Kidney (tissue), 22 donors: Measurements from ENCODE around the gene ZNF345. TPM values are rescaled to one million over a fixed set of nuclear protein-coding genes. Genes with fewer than 3 reads are reported as not detected.
A peak's percentile ranks its signal among the peaks of the same experiment; 100 is the strongest.

Experiments
- DNase-seq, 5 donors: peaks; one replicate each; pipeline ENCODE4 v3.0.0-alpha.2; 2013 to 2020
- FAIRE-seq: peaks from 2 replicates; lab custom pipeline; 2012; peaks lifted over from hg19 to GRCh38; lab: Jason Lieb, UNC
- H3K27ac ChIP-seq, 2 donors: one replicate each; pipeline ENCODE4 v1.7.0; 2013; ENCODE audit warnings: low read depth in 2 of 2, low read length in 2 of 2, inconsistent platforms in 1 of 2
- H3K27me3 ChIP-seq: one replicate; pipeline ENCODE4 v1.7.1; 2013; ENCODE audit warnings: low read length, inconsistent platforms; ENCODE audit not compliant: control insufficient read depth, insufficient read depth
- H3K36me3 ChIP-seq, 3 donors: one replicate each; pipeline versions ENCODE4 v1.7.0 to v1.7.1; 2013; ENCODE audit warnings: low read length in 3 of 3, control low read depth in 1 of 3, inconsistent platforms in 1 of 3; ENCODE audit not compliant: insufficient read depth in 3 of 3, control insufficient read depth in 2 of 3
- H3K4me1 ChIP-seq, 3 donors: one replicate each; pipeline versions ENCODE4 v1.7.0 to v1.7.1; 2013; ENCODE audit warnings: low read length in 3 of 3, inconsistent platforms in 1 of 3, low read depth in 1 of 3; ENCODE audit not compliant: control insufficient read depth in 2 of 3, insufficient read depth in 2 of 3
- H3K4me3 ChIP-seq, 3 donors: one replicate each; pipeline versions ENCODE4 v1.7.0 to v1.8.1; 2013; ENCODE audit warnings: low read length in 3 of 3, control low read depth in 1 of 3, inconsistent platforms in 1 of 3
- H3K9ac ChIP-seq, 3 donors: one replicate each; pipeline versions ENCODE4 v1.7.0 to v1.7.1; 2013; ENCODE audit warnings: low read length in 3 of 3, control low read depth in 1 of 3, inconsistent platforms in 1 of 3
- H3K9me3 ChIP-seq, 3 donors: one replicate each; pipeline versions ENCODE4 v1.7.0 to v1.7.1; 2013; ENCODE audit warnings: low read length in 3 of 3, control low read depth in 1 of 3, inconsistent platforms in 1 of 3; ENCODE audit not compliant: control insufficient read depth in 2 of 3, insufficient read depth in 1 of 3
- intact Hi-C: fragments of 100-400 bp; cut with DNase I; formaldehyde crosslinking; loops from one replicate; pipeline ENCODE4 v1.11.1; 2022
- long read RNA-seq, 10 donors: library from polyadenylated mRNA in 1 of 10; unstranded in 1 of 10; transcript quantifications; one replicate each; pipeline ENCODE4 v2.0.0 and lab custom pipeline, GENCODE V29; 2021 to 2026
- polyA plus RNA-seq: library from polyadenylated mRNA; stranded (reverse); fragments of 350-450 nt; fragmentation: Illumina TruSeq; extraction: RNeasy Lipid Tissue Mini Kit (QIAGEN cat#74804); gene quantifications from one replicate; pipeline ENCODE4 v1.2.3, GENCODE V29; 2014; ENCODE audit warnings: low read depth, low replicate concordance; ENCODE audit not compliant: insufficient read depth
- total RNA-seq: library from RNA; stranded (reverse); fragmentation: NEBNext Ultra II Directional; extraction: Animal tissue kit (Norgen Biotek cat#: 25700); gene quantifications from one replicate; pipeline ENCODE4 v1.2.1, GENCODE V29; 2021
- TF ChIP-seq, protein P1 (sequence below): IDR thresholded peaks from 3 replicates; pipeline ENCODE4 v1.5.1; 2012; ENCODE audit warnings: mild to moderate bottlenecking, moderate library complexity, borderline replicate concordance; ENCODE audit not compliant: insufficient read depth; ENCODE audit errors: extremely low read depth
- donor health status: control.
- donor health status: control.
- donor health status: control.
- donor health status: control.
- donor health status: control.
- donor health status: DM: yes; HTN: yes; CAD: no.
- donor health status: Normal renal cell carcinoma (clear cell type).

Gene ZNF345
- total RNA-seq (8.5 TPM), polyA plus RNA-seq (2.0 TPM)
- long read RNA-seq, donor 1, partial matches to known transcripts: 0 of 3 reads
- long read RNA-seq, donor 1, other reads (novel, unspliced or antisense): 0 of 3 reads
- long read RNA-seq, donor 2, partial matches to known transcripts: 0 of 2 reads
- long read RNA-seq, donor 2, other reads (novel, unspliced or antisense): 0 of 2 reads
- long read RNA-seq, donor 3, partial matches to known transcripts: 0 of 4 reads
- long read RNA-seq, donor 3, other reads (novel, unspliced or antisense): 0 of 4 reads
- long read RNA-seq, donor 4, transcript ZNF345-202 (3 exons, 1,971 nt): major isoform, 5 of 7 reads
- long read RNA-seq, donor 4, partial matches to known transcripts: 0 of 7 reads
- long read RNA-seq, donor 4, other reads (novel, unspliced or antisense): 0 of 7 reads
- long read RNA-seq, donor 5: 0 reads
- long read RNA-seq, donor 6, partial matches to known transcripts: 0 of 2 reads
- long read RNA-seq, donor 6, other reads (novel, unspliced or antisense): 0 of 2 reads
- long read RNA-seq, donor 7, partial matches to known transcripts: 0 of 7 reads
- long read RNA-seq, donor 7, other reads (novel, unspliced or antisense): 2 of 7 reads
- long read RNA-seq, donor 8, partial matches to known transcripts: 0 of 2 reads
- long read RNA-seq, donor 8, other reads (novel, unspliced or antisense): 0 of 2 reads
- long read RNA-seq, donor 9, partial matches to known transcripts: 0 of 1 reads
- long read RNA-seq, donor 9, other reads (novel, unspliced or antisense): 0 of 1 reads
- long read RNA-seq, donor 10, partial matches to known transcripts: 0 of 3 reads
- long read RNA-seq, donor 10, other reads (novel, unspliced or antisense): 0 of 3 reads

DNA sequence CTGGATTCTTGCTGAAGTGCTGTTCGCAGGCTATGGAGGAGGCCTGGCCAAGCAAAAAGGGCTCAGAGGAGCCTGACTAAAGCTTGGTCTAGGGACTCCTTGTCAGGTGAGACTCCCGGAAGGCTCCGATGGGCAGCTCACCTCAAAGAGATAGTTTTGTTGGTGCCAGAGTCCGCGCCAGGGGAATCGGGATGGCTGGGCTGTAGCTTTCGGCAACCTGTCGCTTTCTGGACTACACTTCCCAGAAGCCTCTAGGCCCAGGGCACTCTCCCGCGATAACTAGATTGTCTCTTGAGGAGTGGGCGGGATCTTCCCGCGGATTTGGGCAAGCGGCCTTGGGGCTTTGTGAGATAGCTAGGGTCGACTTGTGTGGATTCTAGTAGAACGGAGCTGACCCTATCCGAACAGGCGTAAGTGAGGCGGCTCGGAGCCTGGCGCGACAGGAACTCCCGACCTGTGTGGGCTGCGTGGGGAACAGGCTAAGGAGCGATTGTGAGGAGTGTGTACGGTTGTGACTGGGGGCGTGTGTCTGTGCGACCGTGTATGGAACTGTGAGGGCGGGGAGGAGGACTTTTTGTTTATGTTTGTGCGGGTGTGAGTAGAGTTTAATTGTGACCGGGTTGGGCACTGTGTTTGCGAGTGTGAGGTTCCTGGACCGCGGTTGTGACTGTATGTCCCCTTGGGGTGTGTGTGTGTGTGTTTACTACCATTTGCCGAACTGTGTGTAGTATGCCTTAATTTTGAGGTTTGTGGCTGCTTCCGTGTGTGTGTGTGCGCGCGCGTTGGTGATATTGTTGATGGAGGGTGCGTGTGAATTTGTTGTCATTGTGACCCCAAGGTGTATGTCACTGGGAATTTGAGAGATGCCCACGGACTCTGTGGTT, at the start of gene ZNF345:
Gene ZNF345 (plus strand): TSS at position 318 of the 884 bp plus-strand sequence. CDS start 25,955 bp downstream, outside the sequence.
- TF ChIP-seq, protein P1, sequence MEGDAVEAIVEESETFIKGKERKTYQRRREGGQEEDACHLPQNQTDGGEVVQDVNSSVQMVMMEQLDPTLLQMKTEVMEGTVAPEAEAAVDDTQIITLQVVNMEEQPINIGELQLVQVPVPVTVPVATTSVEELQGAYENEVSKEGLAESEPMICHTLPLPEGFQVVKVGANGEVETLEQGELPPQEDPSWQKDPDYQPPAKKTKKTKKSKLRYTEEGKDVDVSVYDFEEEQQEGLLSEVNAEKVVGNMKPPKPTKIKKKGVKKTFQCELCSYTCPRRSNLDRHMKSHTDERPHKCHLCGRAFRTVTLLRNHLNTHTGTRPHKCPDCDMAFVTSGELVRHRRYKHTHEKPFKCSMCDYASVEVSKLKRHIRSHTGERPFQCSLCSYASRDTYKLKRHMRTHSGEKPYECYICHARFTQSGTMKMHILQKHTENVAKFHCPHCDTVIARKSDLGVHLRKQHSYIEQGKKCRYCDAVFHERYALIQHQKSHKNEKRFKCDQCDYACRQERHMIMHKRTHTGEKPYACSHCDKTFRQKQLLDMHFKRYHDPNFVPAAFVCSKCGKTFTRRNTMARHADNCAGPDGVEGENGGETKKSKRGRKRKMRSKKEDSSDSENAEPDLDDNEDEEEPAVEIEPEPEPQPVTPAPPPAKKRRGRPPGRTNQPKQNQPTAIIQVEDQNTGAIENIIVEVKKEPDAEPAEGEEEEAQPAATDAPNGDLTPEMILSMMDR: no peak
- Histone ChIP-seq H3K4me1 (peaks cover 0 to 8% (median 6%) of the 10 kb centered on the region in 3 donors), H3K36me3 (peaks cover 0 to 5% (median 2%) of the 10 kb centered on the region in 3 donors), H3K27ac (peak within 1 kb of the TSS; percentile 79 to 94), H3K27me3 (no peaks in the 10 kb centered on the region), H3K9me3 (peaks cover 0 to 4% (median 0%) of the 10 kb centered on the region in 3 donors), H3K4me3 (peak within 1 kb of the TSS; percentile 86 to 100 (median 99)), H3K9ac (peak within 1 kb of the TSS; percentile 95 to 98 (median 97))
- FAIRE-seq (no peak), DNase-seq (peak; percentile 94 to 99 (median 95))
- intact Hi-C loops: no loop called here

DNA sequence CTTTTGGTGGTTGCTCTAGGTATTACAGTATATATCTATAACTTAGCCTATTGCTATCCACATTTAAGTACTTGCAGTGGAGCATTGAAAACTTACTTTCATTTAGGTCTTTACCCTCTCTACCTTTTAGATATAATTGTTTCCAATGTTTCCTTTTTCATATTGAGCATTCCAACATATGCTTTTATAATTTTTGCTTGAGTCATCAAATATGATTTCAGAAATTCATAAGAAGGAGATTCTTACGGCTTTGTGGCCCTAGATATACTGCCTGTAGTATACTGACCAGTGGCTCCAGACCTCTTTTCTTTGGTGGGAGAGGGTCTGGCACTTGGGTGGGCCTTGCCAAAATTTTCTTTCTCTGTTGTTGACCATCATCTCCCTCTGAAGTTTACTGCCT, 45.3 kb upstream of the ZNF345 start:
- H3K27me3 ChIP-seq: no peaks in the 10 kb centered on the region
- peaks cover 4 to 57% (median 5%) of the 10 kb centered on the region in 3 donors for H3K9me3 ChIP-seq
- no peak overlapping the region for H3K4me3 ChIP-seq
- H3K4me1 ChIP-seq: no peaks in the 10 kb centered on the region
- no peak overlapping the region for H3K9ac ChIP-seq
- no peak overlapping the region for H3K27ac ChIP-seq
- peaks cover 2 to 8% (median 4%) of the 10 kb centered on the region in 3 donors for H3K36me3 ChIP-seq
- DNase-seq (no peak), FAIRE-seq (no peak)
- TF ChIP-seq, protein P1: no peak
- intact Hi-C loops: no loop called here

DNA sequence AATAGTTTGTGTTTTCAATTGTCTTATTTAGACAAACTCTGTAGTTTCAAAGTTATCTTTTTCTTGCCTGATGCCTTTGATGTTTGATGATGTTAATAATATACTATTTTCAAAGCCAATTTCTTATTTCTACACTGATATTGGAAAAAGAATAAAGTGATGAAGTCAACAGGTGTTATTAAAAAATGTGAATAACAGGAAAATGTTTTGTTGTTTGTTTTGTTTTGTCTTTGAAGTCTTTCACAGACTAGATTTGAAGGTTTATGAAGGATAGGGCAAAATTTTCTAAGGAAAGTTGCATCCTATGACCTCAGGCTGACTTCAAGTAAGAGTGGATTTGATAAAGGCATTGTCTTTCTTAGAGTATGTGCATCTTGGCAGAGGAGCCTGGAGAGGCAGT, 43.6 kb upstream of the ZNF345 start:
- no peak for FAIRE-seq
- TF ChIP-seq, protein P1: no peak
- no peak overlapping the region for H3K4me3 ChIP-seq

More for the DNA sequence above, 43.6 kb upstream of the ZNF345 start:
- Histone ChIP-seq H3K9me3 (peaks cover 4 to 69% (median 16%) of the 10 kb centered on the region in 3 donors), H3K9ac (no peak overlapping the region), H3K4me1 (no peaks in the 10 kb centered on the region), H3K36me3 (peaks cover 2 to 8% (median 4%) of the 10 kb centered on the region in 3 donors), H3K27me3 (no peaks in the 10 kb centered on the region), H3K27ac (no peak overlapping the region)
- DNase-seq: no peak
- intact Hi-C loops: no loop called here
